Vagina (tissue), 2 donors: ENCODE results near the gene RGL3.

Source experiments
- CTCF ChIP-seq, 3 experiments: fragments of 450-650 bp in 2 of 3; fragments of 200-600 bp in 1 of 3; sonication (generic) in 1 of 3; IDR thresholded peaks; one replicate each; pipeline ENCODE4 v1.5.1; 2017 to 2019; ENCODE audit warnings: antibody characterized with exemption in 3 of 3, mild to moderate bottlenecking in 2 of 3, moderate library complexity in 2 of 3
- POLR2A ChIP-seq, 2 donors: fragments of 450-650 bp; IDR thresholded peaks; one replicate each; pipeline ENCODE4 v1.6.1; 2017; ENCODE audit warnings: antibody characterized with exemption in 2 of 2, mild to moderate bottlenecking in 2 of 2, moderate library complexity in 2 of 2

- no peak for TF ChIP-seq CTCF (IDR thresholded peaks at IDR 0.05)
- no peak for TF ChIP-seq POLR2A (IDR thresholded peaks at IDR 0.05)
Observed at GRCh38 chr19:11450570-11451326, 31.6 kb upstream of the RGL3 start.
